HepG2 (cell line): ENCODE measurements around the gene KCNJ14. TPM values are rescaled to one million over a fixed set of nuclear protein-coding genes. Genes with fewer than 3 reads are reported as not detected.

Experiments used
- ATAC-seq: fragments of 200-7000 bp; cut with Tn5 transposase; 3 replicates; pipeline ENCODE4 v1.9.1; 2020; ENCODE audit warnings: mild to moderate bottlenecking, moderate library complexity
- BruUV-seq: library from RNA; stranded (reverse); fragments of 400-500 nt; replicated peaks from 2 replicates; lab custom pipeline; 2021; lab: Mats Ljungman, UMichigan
- CTCF ChIA-PET: fragments of 300-600 bp; formaldehyde crosslinking; extraction: SDS; loops from one replicate; lab custom pipeline; 2021; ENCODE audit warnings: low total read pairs, inconsistent platforms, low intra/inter-chr PET ratio; lab: Yijun Ruan, JAX
- POLR2A ChIA-PET: fragments of 350-600 bp; sonication (Branson Sonifier 250); formaldehyde crosslinking; loops from one replicate; lab custom pipeline; 2020; ENCODE audit warnings: antibody characterized with exemption, inconsistent platforms; lab: Yijun Ruan, JAX
- DNase-seq: peaks from one replicate; pipeline ENCODE4 v3.0.0-alpha.2; 2015; ENCODE audit warnings: low spot score
- FAIRE-seq: peaks from 3 replicates; lab custom pipeline; 2011; peaks lifted over from hg19 to GRCh38; lab: Jason Lieb, UNC
- H2AFZ ChIP-seq: one replicate; pipeline ENCODE4 v1.6.1; 2011; ENCODE audit warnings: low read length, inconsistent platforms
- H3K27ac ChIP-seq: fragments of 300-600 bp; 3 replicates; pipeline ENCODE4 v1.8.0; 2011; ENCODE audit warnings: mixed run types, mild to moderate bottlenecking, mixed read lengths, low read length, inconsistent platforms; ENCODE audit not compliant: insufficient read depth; ENCODE audit errors: extremely low read length
- H3K27me3 ChIP-seq, 2 experiments: fragments of 200-600 bp in 1 of 2; 2 replicates in 1 of 2; 3 replicates in 1 of 2; pipeline versions ENCODE4 v1.6.0 to v1.8.0; 2011; ENCODE audit warnings: low read length in 2 of 2, mild to moderate bottlenecking in 2 of 2, moderate library complexity in 2 of 2, inconsistent platforms in 1 of 2; ENCODE audit not compliant: insufficient read depth in 2 of 2, control insufficient read depth in 1 of 2
- H3K36me3 ChIP-seq, 2 experiments: fragments of 200-600 bp in 1 of 2; replicated peaks in 1 of 2; 2 replicates in 1 of 2; 3 replicates in 1 of 2; pipeline versions ENCODE4 v1.5.1 to v1.8.0; 2011; ENCODE audit warnings: low read length in 2 of 2, inconsistent platforms in 1 of 2; ENCODE audit not compliant: insufficient read depth in 2 of 2, control insufficient read depth in 1 of 2
- H3K4me1 ChIP-seq: 2 replicates; pipeline ENCODE4 v1.5.1; 2012; ENCODE audit warnings: low read length, inconsistent platforms; ENCODE audit not compliant: insufficient read depth
- H3K4me2 ChIP-seq: 2 replicates; pipeline ENCODE4 v1.6.0; 2011; ENCODE audit warnings: low read depth, low read length, inconsistent platforms
- H3K4me3 ChIP-seq, 3 experiments: fragments of 200-600 bp in 1 of 3; sonication (generic), shearing (Covaris generic) in 1 of 3; replicated peaks in 1 of 3; 2 replicates each; pipeline ENCODE4 v1.5.1; 2011 to 2016; ENCODE audit warnings: low read length in 3 of 3, inconsistent platforms in 2 of 3, low read depth in 2 of 3, mild to moderate bottlenecking in 2 of 3, control low read depth in 1 of 3, mixed read lengths in 1 of 3; ENCODE audit not compliant: insufficient read depth in 1 of 3
- H3K79me2 ChIP-seq: one replicate; pipeline ENCODE4 v1.6.1; 2011; ENCODE audit warnings: low read length, inconsistent platforms; ENCODE audit not compliant: insufficient read depth
- H3K9ac ChIP-seq: 2 replicates; pipeline ENCODE4 v1.6.0; 2011; ENCODE audit warnings: mild to moderate bottlenecking, low read depth, low read length, inconsistent platforms; ENCODE audit not compliant: insufficient read depth
- H3K9me3 ChIP-seq: 2 replicates; pipeline ENCODE4 v1.5.1; 2012; ENCODE audit warnings: mild to moderate bottlenecking, low read length
- H4K20me1 ChIP-seq: 2 replicates; pipeline ENCODE4 v1.6.0; 2011; ENCODE audit warnings: inconsistent platforms, mild to moderate bottlenecking, low read length, moderate library complexity; ENCODE audit not compliant: insufficient read depth
- ATF7 ChIP-seq, 2 experiments: fragments of 450-650 bp in 1 of 2; sonication (generic) in 1 of 2; formaldehyde crosslinking in 1 of 2; IDR thresholded peaks; 2 replicates each; pipeline versions ENCODE4 v1.4.0 to v1.6.1; 2016 to 2020; ENCODE audit warnings: antibody characterized with exemption in 1 of 2, mild to moderate bottlenecking in 1 of 2, missing genetic modification reagents in 1 of 2
- CREB1 ChIP-seq, 2 experiments: fragments of 450-650 bp in 1 of 2; IDR thresholded peaks; 2 replicates each; pipeline ENCODE4 v1.6.1; 2016 to 2017; ENCODE audit warnings: control low read depth in 1 of 2, mild to moderate bottlenecking in 1 of 2, missing compliant biosample characterization in 1 of 2, missing genetic modification characterization in 1 of 2
- KDM2A ChIP-seq: sonication (generic); formaldehyde crosslinking; IDR thresholded peaks from 2 replicates; pipeline ENCODE4 v1.4.0; 2020; ENCODE audit warnings: low read depth, missing genetic modification reagents, borderline replicate concordance
- POLR2G ChIP-seq: fragments of 200-400 bp; formaldehyde crosslinking; IDR thresholded peaks from 2 replicates; pipeline ENCODE4 v1.6.1; 2018; ENCODE audit warnings: mild to moderate bottlenecking, low read depth, low read length, moderate library complexity
- RBFOX2 ChIP-seq: fragments of 200-400 bp; formaldehyde crosslinking; IDR thresholded peaks from 2 replicates; pipeline ENCODE4 v1.6.1; 2017; ENCODE audit warnings: low read depth, mild to moderate bottlenecking, low read length
- TGIF2 ChIP-seq: IDR thresholded peaks from 2 replicates; pipeline ENCODE4 v1.6.1; 2016; ENCODE audit warnings: control low read depth, missing compliant biosample characterization
- ZNF282 ChIP-seq: fragments of 450-650 bp; IDR thresholded peaks from 2 replicates; pipeline ENCODE4 v1.6.1; 2018; ENCODE audit not compliant: partially characterized antibody
- WGBS: methylation state at CpG from one replicate; pipeline ENCODE4 v1.1.6; 2017; ENCODE audit warnings: low lambda C conversion rate; 5-methylcytosine and 5-hydroxymethylcytosine counted together
- in situ Hi-C: cut with HindIII; loops from 2 replicates; pipeline ENCODE4 v1.10.0; 2017; ENCODE audit warnings: low pct_unique_long_range_greater_than_20kb; ENCODE audit not compliant: extremely low pct_ligation_motif_present
- intact Hi-C: fragments of 100-400 bp; cut with micrococcal nuclease; formaldehyde crosslinking; loops from one replicate; pipeline ENCODE4 v1.10.0; 2022; ENCODE audit not compliant: unreplicated experiment
- polyA plus RNA-seq, 8 experiments: library from polyadenylated mRNA; depleted of rRNA in 3 of 8; stranded (reverse) in 7 of 8; unstranded in 1 of 8; fragments of >200 nt; fragmentation: Illumina TruSeq in 4 of 8; extraction: Trizol in 4 of 8; gene quantifications; 2 replicates each; pipeline versions ENCODE4 v1.2.1 to v1.2.3, GENCODE V29; 2011 to 2016; ENCODE audit warnings: low read depth in 4 of 8, missing spikeins in 1 of 8, mixed read lengths in 1 of 8; ENCODE audit not compliant: insufficient read depth in 1 of 8
- total RNA-seq, 5 experiments: library from RNA; depleted of rRNA; stranded (reverse); fragments of >200 nt; fragmentation: Illumina TruSeq; extraction: Trizol; gene quantifications; 2 replicates each; pipeline ENCODE4 v1.2.3, GENCODE V29; 2016; ENCODE audit warnings: low read depth in 1 of 5

KCNJ14 gene
- total and polyA plus RNA-seq, 2 of the 13 experiments (the other 11 are each of a cell fraction or from before 2014, with no cell fraction given), result 0.20 to 0.51 TPM

GRCh38 chr19:48480558-48481500 lies 25.5 kb downstream of the KCNJ14 start (continued):
- peak; percentile 57; the same call in 1 of the 2 replicates for TF ChIP-seq RBFOX2

GRCh38 chr19:48481846-48482639 lies 26.7 kb downstream of the KCNJ14 start:
- Histone ChIP-seq H2AFZ (no peak overlapping the region), H3K4me3 (no peak overlapping the region), H3K36me3 (peaks cover 4 to 5% of the 10 kb centered on the region in 2 experiments; a peak in 1 of 5 replicates), H3K4me1 (peaks cover 17% of the 10 kb centered on the region), H3K27me3 (no peaks in the 10 kb centered on the region), H3K79me2 (no peaks in the 10 kb centered on the region), H4K20me1 (no peaks in the 10 kb centered on the region), H3K9ac (no peak overlapping the region), H3K27ac (no peak overlapping the region), H3K9me3 (no peaks in the 10 kb centered on the region), H3K4me2 (no peak overlapping the region)
- BruUV-seq, result no TSS peak
- FAIRE-seq, result no peak
- in situ Hi-C loops (no loop called here), intact Hi-C loops (no loop called here)
- POLR2A ChIA-PET, result no interaction called here
- CTCF ChIA-PET, result no interaction called here
- TF ChIP-seq ZNF282 (no peak), CREB1 (IDR thresholded peaks at IDR 0.05) (no peak), CREB1 (CRISPR knock-in tag; IDR thresholded peaks at IDR 0.05) (no peak), POLR2G (peak; percentile 36), ATF7 (IDR thresholded peaks at IDR 0.05) (0 out of 2 replicates have a peak, but pooled peaks have one; percentile 14), ATF7 (CRISPR knock-in tag; IDR thresholded peaks at IDR 0.05) (no peak), TGIF2 (no peak), KDM2A (CRISPR knock-in tag) (no peak)
- no peak for ATAC-seq
- DNase-seq, result no peak
- WGBS, result 76% methylated on average over 7 of the region's 7 CpGs
